Mesenteric fat pad (tissue), 1 donor: ENCODE results near the gene CHST11. TPM values are rescaled to one million over a fixed set of nuclear protein-coding genes. Genes with fewer than 3 reads are reported as not detected.

Experiments used
- DNase-seq: peaks from one replicate; pipeline ENCODE4 v3.0.0-alpha.2; 2020; ENCODE audit warnings: low spot score
- total RNA-seq: library from RNA; stranded (reverse); fragmentation: NEBNext Ultra II Directional; extraction: Animal tissue kit (Norgen Biotek cat#: 25700); gene quantifications from one replicate; pipeline ENCODE4 v1.2.1, GENCODE V29; 2021
- donor health status: DM: yes; HTN: yes; CAD: no.

CHST11 gene
- total RNA-seq, 1 donor from 2014 or later: 15.4 TPM

GRCh38 chr12:104649217-104649824, 192.6 kb downstream of the CHST11 start:
- DNase-seq: no peak

DNA sequence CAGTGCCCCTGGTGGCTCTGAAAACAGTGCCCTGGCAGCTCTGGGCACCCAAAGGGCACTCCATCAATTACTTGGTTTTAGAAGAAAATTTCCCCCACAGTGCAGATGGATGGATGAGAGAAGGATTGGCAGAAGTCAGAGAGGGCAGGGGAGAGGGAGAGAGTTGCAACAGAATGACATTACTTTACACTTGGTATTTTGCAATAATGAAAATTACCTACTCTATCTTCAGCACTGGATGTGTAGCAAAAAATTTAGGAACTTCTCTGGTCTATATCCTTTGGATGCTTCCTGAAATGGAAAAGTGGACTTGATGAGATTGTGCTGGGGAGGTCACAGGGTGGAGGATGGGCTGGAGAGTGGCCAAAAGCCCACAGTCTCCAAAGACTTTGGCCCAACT, 193.2 kb downstream of the CHST11 start:
- no peak for DNase-seq

DNA sequence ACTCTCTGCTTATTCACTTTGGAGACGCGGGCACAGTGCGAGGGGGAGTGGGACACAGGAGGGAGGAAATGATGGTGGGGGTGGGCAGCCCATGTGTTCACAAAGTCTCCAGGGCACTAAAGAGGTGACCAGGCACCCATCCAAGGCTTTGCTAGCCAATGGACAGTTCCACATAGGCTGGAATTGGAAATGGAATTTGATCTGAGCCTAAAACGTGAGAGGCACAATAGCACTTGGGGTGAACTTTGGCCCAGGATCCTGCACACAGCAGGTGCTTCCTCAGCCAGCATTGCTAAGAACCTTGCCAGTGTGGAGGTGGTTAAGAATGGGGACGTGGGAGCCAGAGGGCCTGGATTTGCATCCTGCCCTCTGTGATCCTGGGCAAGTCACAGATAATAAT, 193.8 kb downstream of the CHST11 start:
- DNase-seq: no peak

- no peak for DNase-seq
These were observed 195.1 kb downstream of the CHST11 start for GRCh38 chr12:104651811-104652210.

GRCh38 chr12:104652358-104652757, 195.6 kb downstream of the CHST11 start:
- no peak for DNase-seq

DNA sequence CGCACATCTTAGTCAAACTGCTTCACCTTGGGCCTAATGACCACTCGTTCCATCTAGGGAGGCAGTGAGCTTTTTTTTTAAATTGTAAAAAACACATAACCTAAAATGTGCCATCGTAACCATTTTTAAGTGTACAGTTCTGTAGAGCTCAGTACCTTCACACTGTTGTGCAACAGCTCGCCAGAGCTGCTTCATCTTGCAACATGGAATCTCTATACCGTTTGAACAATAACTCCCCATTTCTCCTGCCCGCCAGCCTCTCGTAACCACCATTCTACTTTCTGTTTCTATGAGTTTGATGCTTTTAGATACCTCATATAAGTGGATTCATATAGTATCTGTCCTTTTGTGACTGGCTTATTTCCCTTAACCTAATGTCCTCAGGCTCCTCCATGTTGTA, 196.2 kb downstream of the CHST11 start:
- no peak for DNase-seq

DNA sequence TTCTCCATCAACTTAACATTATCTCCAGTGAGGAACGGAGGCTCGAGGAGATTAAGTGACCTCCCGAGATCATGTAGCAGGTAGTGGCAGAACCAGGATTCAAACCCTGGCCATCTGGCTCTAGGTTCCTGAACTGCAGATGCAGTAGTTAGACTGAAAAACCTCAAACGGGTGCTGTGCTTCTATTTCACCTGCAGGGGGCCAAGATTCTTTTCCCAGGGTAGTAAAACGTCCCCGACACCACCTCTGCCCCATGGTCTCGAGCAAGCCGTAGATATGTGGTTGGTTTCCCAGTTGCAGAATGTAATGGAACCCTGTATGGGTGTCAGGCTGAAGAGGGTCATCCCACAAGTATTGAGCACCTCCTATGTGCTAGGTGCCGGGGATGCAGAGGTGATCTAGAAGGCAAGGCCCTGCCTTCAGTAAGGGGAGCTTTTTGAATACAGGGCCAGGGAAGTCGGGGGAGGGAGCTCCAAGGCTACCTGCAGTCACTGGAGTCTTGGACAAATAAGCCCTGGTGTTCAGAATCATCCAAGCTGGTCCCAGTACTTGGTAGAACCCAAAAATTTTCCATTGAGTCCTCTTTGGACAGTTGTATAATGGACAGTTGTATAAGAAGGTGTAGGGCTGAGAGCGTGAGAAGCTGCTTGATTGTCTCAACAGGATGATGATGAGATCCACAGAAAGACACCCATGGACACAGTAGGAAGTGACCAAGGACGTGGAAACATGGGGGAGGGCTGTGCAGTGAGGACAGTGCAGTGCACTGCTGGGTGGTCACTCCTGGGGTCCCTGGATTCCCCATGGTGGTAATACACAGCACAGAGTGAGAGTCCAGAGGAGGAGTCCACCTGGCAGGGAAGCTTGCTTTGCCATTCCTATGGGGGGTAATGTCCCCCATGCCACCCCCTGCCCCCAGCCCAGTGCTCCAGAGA, 197.2 kb downstream of the CHST11 start:
- peak; percentile 33 for DNase-seq

- peak; percentile 69 for DNase-seq
These were observed 198.2 kb downstream of the CHST11 start for GRCh38 chr12:104654665-104655609.

DNA sequence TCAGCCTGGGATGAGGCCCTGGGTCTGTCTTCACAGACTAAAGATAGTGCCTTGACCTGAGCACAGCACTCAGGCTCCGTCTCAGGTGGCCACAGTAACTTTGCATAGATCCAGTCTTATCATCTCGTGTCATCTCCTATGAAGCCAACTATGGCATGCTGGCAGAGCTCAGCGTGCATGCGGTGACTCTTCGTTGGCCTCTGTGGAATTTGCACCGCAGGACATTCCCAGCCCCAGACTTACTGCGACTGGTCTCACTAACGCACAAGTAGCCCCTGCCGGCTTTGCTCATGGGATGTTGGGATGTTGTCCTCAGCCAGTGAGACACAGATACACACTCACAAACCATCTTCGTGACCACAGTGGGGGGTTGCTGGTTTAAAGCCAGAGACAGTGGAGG, 199.6 kb downstream of the CHST11 start:
- peak; percentile 49 for DNase-seq

DNA sequence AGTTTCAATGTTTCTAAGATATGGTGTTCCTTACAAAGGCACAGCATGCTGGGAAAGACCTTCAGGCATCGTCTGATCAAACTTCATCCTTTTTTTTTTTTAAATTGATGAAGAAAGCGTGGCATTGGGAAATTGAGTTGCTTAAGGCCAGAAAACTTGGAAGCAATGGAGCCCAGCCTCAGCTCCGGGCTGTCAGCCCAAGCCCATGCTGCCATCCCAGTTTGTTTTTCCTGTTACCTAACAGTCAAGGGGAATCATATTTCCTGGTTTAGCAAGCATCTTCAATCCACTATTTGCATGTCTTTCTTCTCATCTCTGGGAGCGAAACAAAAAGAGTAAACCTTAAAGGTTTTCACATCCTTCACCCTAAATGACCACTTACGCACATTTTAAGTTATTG, 200.2 kb downstream of the CHST11 start:
- DNase-seq: peak; percentile 77

DNA sequence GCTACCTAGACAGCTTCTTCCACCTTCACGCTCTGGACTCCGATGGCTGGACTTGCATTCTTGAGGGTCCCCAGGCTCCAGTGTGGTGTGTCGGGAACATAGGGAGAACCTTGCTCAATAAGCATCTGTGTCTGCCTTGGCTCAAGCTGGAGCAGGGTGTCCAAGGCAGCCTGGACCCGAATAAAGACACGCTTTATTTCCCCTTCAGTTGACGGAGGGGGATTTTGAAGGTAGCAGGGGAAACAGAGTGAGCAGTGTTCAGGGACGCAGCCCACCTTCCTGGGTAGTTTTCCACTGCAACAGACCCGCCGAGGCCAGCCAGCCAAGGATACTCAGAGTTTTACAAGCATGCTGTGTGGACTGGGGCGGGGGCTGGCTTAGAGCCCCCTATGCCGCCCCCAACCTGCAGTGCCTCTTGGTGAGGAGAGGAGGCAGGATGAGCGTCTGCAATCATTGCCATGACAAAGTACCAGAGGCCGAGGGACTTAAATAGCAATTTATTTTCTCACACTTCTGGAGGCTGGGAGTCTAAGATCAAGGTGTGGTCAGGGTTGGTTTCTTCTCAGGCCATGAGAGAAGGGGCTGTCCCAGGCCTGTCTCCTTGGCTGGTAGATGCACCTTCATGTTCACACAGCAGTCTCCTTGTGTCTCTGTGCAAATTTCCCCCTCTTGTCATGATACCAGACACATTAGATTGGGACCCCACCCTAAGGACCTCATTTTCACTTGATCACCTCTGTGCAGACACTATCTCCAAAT, 201.2 kb downstream of the CHST11 start:
- peak; percentile 81 for DNase-seq

GRCh38 chr12:104659058-104659457, 202.3 kb downstream of the CHST11 start:
- DNase-seq: no peak

DNA sequence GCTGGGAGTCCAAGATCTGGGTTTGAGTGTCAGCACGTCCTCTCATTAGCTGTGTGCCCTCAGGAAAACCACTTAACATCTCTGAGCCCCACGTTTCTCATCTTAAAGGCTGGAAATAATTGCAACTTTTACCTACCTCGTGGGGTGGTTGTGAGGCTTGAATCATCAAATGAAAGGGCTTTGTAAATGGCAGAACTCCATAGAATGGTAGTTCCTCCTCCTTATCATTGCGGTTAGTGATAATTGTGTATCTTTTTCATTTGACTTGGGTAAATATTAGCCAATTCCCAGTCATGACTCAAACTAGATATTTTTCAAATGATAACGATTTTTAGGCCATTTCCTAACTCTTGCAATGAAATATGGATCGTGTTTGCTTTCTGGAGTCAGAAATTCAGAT, 205.5 kb downstream of the CHST11 start:
- DNase-seq: no peak

GRCh38 chr12:104662908-104663307, 206.2 kb downstream of the CHST11 start:
- DNase-seq: peak; percentile 65

GRCh38 chr12:104664351-104664750, 207.6 kb downstream of the CHST11 start:
- DNase-seq: no peak

DNA sequence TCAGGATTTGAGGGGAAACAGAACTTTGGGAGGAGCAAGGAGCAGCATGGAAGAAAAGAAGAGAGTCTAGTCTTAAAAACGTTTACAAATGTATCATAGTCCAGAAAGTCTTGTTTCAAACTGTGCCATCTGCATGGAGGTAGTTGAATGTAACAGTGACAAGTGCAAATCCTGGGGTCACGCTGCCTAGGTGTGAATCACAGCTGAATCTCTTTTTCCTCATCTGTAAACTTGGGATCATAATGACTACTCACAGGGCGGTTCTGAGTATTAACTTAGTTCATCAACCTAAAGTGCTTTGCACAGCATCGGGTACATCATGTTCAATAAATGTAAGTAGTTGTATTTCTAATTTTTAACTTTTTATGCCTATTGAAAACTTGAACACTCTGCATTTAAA, 208.5 kb downstream of the CHST11 start:
- DNase-seq: no peak

DNA sequence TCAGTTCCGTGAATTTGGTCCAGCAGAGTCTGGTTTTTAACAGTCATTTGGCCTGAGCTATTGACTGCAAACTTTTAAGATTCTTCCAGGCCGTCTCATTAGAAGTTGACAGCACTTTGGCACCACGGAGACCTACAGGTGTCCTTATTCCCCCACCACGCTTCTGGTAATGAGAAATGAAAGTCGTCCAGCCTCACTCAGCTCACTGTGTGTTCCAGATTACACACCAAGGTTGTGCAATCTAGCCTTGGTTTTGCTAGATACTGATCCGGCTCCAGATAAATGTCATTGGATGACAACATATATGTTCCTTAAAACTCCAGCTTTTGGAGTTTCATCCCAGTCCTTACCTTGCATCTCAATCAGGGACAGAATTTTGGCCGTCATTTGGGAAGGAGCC, 210.4 kb downstream of the CHST11 start:
- DNase-seq: peak; percentile 16

- DNase-seq: peak; percentile 16
These were observed 211.5 kb downstream of the CHST11 start for GRCh38 chr12:104668274-104668718.

DNA sequence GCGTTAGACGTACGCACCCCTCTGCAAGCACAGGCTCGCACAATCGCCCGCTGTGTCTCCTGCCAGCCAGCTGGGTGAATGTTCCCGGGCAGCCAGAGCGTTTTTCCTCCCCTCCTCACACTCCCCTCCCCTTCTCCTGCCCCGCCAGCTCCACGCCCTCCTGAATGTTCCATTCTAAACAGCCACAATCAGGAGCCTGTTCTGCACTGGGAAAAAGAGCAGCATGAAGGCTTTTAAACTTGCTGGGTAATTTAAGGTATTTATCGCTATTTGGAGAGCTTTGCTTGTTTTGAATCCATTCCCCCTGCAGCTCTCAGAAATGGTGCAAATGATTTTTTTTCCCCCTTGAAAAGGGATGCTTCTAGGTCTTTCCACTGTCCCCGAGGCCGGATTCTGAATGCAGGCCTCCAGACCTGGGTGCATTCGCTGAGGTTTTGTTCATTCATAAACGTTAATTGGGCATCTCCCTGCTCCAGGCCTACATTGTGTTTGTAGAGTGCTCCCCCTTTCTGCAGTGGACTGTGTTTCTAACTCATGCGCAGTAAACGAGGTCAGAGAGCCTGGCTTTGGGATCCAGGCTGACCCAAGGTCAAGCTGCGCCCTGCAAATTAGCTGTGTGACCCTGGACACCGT, 212.5 kb downstream of the CHST11 start:
- DNase-seq: peak; percentile 87

DNA sequence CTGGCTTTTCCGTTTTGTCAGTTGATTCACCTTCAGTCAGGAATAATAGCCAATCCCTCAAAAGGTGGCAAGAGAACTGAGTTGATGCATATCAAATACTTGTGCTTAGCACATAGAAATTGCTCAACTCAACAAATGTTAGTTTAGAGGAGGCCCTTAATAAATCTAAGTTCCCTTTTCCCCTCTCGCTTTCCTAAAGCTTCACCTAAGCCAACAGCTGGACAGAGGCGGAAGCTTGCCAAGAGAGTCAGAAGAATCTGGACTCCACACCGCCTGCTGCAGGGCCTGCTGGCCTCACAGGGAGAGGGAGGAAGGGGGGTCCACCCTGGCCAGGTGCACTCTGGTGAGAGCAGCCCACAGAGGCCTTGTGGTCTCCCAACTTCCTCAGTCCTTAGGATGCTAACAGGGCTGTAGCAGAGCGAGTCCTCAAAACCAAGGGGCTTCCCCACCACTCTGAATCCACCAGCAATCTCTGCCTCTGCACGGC, 213.1 kb downstream of the CHST11 start:
- DNase-seq: peak; percentile 73
